Fibroblast of mammary gland (primary cell): Measurements from ENCODE around the gene PRDX6.
"Not testable (repeated sequence)": the region's sequence is repeated elsewhere in the genome, so short reads cannot be mapped to it uniquely, and the experiment has no call there.

Source experiments
- DNase-seq: peaks from one replicate; pipeline ENCODE4 v3.0.0-alpha.2; 2010; ENCODE audit warnings: low read depth
- H3K4me3 ChIP-seq: 2 replicates; pipeline ENCODE4 v1.5.1; 2011; ENCODE audit warnings: low read depth, mild to moderate bottlenecking, low read length, moderate library complexity; ENCODE audit not compliant: control insufficient read depth
- TF ChIP-seq, protein P1 (sequence below): conservative IDR thresholded peaks from 2 replicates; pipeline ENCODE4 v1.5.1; 2011; ENCODE audit warnings: low read depth, low read length, inconsistent platforms; ENCODE audit not compliant: control insufficient read depth, insufficient read depth

Gene PRDX6

DNA sequence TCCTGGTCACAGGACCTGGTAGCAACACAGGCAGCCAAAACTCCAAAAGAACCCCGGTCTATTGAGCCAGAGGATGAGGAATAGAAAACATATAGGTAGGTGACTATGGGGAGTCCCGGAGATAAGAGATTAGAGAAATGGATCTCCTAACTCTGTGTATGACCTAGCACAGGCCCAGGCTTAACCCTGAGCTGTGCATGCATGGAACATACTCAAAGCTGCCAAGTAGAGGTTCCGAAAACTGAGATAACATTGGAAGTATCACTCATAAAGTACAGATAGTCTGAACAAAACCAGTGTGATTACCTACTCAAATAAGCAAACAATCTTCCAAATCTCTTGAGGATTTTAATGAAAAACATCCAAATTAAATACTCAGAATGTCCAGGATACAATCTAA lies 31.5 kb upstream of the PRDX6 start:
- TF ChIP-seq, protein P1, sequence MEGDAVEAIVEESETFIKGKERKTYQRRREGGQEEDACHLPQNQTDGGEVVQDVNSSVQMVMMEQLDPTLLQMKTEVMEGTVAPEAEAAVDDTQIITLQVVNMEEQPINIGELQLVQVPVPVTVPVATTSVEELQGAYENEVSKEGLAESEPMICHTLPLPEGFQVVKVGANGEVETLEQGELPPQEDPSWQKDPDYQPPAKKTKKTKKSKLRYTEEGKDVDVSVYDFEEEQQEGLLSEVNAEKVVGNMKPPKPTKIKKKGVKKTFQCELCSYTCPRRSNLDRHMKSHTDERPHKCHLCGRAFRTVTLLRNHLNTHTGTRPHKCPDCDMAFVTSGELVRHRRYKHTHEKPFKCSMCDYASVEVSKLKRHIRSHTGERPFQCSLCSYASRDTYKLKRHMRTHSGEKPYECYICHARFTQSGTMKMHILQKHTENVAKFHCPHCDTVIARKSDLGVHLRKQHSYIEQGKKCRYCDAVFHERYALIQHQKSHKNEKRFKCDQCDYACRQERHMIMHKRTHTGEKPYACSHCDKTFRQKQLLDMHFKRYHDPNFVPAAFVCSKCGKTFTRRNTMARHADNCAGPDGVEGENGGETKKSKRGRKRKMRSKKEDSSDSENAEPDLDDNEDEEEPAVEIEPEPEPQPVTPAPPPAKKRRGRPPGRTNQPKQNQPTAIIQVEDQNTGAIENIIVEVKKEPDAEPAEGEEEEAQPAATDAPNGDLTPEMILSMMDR = no peak
- no peak for DNase-seq
- no peak overlapping the region for H3K4me3 ChIP-seq

DNA sequence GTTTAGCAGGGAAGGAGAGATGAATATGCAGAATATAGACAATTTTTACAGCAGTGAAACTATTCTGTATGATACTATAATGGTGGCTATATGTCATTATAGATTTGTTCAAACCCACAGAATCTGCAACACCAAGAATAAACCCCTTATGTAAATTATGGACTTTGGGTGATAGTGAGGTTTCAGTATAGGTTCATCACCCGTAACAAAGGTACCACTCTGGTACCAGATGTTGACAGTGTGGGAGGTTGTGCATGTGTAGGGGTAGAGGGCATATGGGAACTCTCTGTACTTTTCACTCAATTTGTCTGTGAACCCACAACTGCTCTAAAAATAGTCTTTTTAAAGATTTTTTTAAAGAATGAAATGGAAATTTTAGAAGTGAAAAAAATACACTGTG lies 29.9 kb upstream of the PRDX6 start:
- no peak overlapping the region for H3K4me3 ChIP-seq
- DNase-seq = no peak
- TF ChIP-seq, protein P1 = no peak

DNA sequence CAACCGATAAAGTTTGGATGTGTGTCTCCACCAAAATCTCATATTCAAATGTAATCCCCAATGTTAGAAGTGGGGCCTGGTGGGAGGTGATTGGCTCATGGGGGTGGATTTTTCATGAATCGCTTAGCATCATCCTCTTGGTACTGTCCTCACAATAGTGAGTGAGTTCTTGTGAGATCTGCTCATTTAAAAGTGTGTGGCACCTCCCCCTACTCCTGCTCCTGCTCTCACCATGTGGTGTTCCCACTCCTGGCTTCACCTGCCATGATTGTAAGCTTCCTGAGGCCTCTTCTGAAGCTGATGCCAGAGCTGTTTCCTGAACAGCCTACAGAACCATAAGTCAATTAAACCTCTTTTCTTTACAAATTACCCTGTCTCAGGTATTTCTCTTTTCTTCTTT lies 28.2 kb upstream of the PRDX6 start:
- TF ChIP-seq, protein P1 = no peak
- H3K4me3 ChIP-seq = no peak overlapping the region
- DNase-seq = no peak

DNA sequence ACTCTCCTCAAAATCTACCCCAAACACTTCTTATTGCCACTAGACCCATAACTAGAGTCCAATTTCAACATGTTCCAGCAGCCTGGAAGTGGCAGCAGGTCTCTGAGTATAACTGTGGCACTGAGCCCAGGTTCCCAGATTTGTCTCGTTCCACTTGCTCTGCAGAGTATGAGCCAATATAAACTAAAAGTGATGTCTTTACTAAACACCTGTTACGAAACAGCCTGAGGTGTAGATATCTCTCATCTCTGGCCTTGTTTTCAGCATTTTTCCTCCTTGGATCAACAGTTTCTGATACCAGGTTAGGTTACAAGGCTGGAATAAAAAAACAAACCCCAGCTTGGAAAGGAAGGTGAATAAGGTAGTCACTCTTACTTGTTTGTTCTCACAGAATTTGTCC lies 25.2 kb upstream of the PRDX6 start:
- TF ChIP-seq, protein P1 = no peak
- peak; percentile 39 for DNase-seq
- no peak overlapping the region for H3K4me3 ChIP-seq

DNA sequence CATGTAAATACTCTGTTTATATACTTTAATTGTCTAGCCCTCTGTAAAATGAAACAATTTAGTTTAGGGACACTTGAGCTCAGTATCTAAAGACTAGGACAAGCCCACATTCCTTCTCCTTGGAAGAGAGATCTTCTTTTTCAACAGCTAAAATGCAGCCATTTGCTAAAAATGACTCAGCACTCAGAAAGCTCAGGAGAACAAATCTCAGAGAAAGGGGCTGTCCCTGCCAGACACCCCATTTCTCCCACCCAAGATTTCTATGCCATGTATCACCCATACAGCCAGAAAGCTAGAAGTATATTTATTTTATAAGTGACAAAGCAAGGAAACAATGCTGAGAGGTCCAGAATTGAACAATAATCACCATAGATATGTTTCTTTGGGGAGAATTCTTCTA lies 23.2 kb upstream of the PRDX6 start:
- no peak overlapping the region for H3K4me3 ChIP-seq
- TF ChIP-seq, protein P1 = no peak
- no peak for DNase-seq

DNA sequence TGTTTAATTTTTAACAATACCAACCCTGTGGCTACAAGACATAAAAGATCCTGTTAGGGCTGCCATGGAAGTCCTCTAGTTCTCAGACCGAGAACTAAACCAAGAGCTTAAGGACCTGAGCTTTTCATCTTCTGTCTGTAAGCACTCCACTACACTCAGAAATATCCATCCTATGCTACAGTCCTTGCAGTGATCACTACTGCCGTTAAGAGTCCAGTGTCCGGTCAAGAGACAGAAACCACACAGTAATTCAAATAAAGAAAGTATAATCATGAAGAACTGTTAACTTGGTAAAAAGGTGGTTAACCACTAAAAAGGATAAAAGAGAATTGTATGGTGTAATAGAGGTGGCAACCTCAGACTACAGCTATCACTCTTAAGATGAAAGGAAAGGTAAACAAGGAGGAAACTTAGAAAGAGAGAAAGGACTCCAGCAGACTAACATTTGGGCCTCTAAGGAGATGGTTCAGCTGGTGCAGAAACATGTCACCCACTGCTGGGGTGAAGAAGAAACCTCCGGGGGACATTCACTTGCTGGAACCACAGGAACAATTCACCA lies 22.1 kb upstream of the PRDX6 start:
- TF ChIP-seq, protein P1 = no peak
- H3K4me3 ChIP-seq = no peak overlapping the region
- DNase-seq = no peak

DNA sequence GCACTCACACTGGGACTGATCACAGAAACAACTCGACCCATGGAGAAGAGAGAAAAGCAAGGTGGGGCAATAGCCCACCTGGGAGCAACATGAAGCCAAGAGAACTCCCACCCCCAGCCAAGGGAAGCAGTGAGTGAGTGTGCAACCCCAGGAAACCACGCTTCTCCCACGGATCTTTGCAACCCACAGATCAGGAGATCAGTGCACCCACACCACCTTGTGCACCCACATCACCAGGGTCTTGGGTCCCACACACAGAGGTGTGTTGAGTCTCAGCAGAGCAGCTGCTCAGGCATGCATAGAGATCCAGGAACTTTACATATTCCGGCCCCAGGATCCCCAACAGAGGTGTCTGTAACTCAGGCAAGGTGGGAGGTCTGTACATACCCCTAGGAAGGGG lies 17.2 kb upstream of the PRDX6 start:
- H3K4me3 ChIP-seq = no peak overlapping the region
- no peak for DNase-seq
- TF ChIP-seq, protein P1 = no peak

DNA sequence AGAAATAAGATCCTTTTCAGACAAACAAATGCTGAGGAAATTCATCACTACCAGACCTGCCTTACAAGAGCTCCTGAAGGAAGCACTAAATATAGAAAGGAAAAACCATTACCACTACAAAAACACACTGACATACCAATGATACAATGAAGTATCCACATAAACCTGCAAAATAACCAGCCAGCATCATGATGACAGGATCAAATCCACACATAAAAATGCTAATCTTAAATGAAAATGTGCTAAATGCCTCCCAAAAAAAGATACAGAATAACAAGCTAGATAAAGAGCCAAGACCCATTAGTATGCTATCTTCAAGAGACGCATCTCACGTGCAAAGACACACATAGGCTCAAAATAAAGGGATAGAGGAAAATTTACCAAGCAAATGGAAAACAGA lies 14.5 kb upstream of the PRDX6 start:
- DNase-seq, H3K4me3 ChIP-seq: not testable (repeated sequence)

DNA sequence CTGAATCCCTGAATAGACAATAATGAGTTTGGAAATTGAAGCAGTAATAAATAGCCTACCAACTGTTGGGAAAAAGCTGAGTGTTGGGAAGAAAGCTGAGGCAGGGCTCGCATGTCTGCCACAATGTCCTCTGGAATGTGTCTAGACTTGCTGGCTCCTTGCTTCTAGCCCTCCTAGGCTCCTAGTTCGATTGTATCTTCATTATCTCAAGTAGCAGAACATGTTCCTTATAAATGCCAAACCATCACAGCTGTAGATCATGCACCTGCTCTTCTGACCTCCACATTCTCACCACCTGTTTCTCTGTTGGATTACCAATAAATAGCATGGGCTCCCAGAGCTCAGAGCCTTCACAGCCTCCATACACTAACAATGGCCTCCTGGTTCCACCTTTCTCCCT lies 12.9 kb upstream of the PRDX6 start:
- H3K4me3 ChIP-seq, DNase-seq: not testable (repeated sequence)
